Tibial nerve (tissue), 4 donors: ENCODE data around the gene ALDOB.

Experiments used
- EP300 ChIP-seq, 2 donors: sonication (generic); formaldehyde crosslinking; IDR thresholded peaks; one replicate each; pipeline ENCODE4 v1.6.1; 2017; ENCODE audit warnings: antibody characterized with exemption in 2 of 2, mild to moderate bottlenecking in 1 of 2
- POLR2A ChIP-seq, 2 donors: fragments of 450-650 bp; IDR thresholded peaks; one replicate each; pipeline ENCODE4 v1.6.1; 2017; ENCODE audit warnings: antibody characterized with exemption in 2 of 2, mild to moderate bottlenecking in 2 of 2, moderate library complexity in 2 of 2
- TF ChIP-seq, protein P1 (sequence below), 5 experiments: fragments of 200-600 bp in 3 of 5; fragments of 450-650 bp in 2 of 5; sonication (generic) in 3 of 5; IDR thresholded peaks; one replicate each; pipeline ENCODE4 v1.5.1; 2016 to 2019; ENCODE audit warnings: antibody characterized with exemption in 5 of 5, mild to moderate bottlenecking in 3 of 5, moderate library complexity in 2 of 5

DNA sequence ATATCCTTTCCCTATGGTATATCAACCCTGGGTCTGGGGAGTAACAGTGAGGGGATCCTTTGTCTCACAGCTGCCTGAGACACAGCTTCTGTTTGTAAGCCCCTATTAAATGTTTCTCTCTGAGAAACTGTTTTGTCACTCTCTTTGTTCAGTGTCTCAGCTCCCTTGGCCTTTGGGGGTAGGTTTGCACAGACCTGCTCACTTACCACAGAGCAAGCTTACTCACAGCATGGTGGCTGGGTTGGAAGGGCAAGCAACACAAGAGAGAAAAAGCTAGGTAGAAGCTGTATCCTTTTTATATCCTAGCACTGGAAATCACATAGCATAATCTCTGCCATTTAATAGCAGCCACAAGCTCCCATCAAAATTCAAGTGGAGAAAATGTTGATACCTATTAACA, 55.3 kb downstream of the ALDOB start:
- TF ChIP-seq, protein P1, sequence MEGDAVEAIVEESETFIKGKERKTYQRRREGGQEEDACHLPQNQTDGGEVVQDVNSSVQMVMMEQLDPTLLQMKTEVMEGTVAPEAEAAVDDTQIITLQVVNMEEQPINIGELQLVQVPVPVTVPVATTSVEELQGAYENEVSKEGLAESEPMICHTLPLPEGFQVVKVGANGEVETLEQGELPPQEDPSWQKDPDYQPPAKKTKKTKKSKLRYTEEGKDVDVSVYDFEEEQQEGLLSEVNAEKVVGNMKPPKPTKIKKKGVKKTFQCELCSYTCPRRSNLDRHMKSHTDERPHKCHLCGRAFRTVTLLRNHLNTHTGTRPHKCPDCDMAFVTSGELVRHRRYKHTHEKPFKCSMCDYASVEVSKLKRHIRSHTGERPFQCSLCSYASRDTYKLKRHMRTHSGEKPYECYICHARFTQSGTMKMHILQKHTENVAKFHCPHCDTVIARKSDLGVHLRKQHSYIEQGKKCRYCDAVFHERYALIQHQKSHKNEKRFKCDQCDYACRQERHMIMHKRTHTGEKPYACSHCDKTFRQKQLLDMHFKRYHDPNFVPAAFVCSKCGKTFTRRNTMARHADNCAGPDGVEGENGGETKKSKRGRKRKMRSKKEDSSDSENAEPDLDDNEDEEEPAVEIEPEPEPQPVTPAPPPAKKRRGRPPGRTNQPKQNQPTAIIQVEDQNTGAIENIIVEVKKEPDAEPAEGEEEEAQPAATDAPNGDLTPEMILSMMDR (IDR thresholded peaks at IDR 0.05): no peak
- no peak for TF ChIP-seq POLR2A (IDR thresholded peaks at IDR 0.05)
- TF ChIP-seq EP300 (IDR thresholded peaks at IDR 0.05): no peak
